Measurements from ENCODE around the gene PCYT1A. TPM values are rescaled to one million over a fixed set of nuclear protein-coding genes. Genes with fewer than 3 reads are reported as not detected.

PCYT1A gene
- polyA plus RNA-seq, 3 donors = 24.3 to 99.6 (median 31.6) TPM

- Mint-ChIP-seq H3K4me3 (no peak overlapping the region), H3K27me3 (ENCODE audit: low read depth in 3 of 3) (no peaks in the 10 kb centered on the region), H3K27ac (no peak overlapping the region), H3K4me1 (peaks cover 1% of the 10 kb centered on the region), H3K9me3 (peaks cover 0 to 1% (median 0%) of the 10 kb centered on the region in 7 donors), H3K36me3 (peaks cover 76 to 97% of the 10 kb centered on the region in 2 donors)
- Histone ChIP-seq H4K20me1 (ENCODE audit: insufficient read depth, low read length) (no peaks in the 10 kb centered on the region), H3K79me2 (ENCODE audit: insufficient read depth, low read length) (no peaks in the 10 kb centered on the region), H3K4me1 (ENCODE audit: control insufficient read depth in 1 of 2, insufficient read depth in 2 of 2, low read length in 2 of 2) (no peaks in the 10 kb centered on the region), H3K36me3 (replicated peaks in 1 of 2; ENCODE audit: control insufficient read depth in 1 of 2, insufficient read depth in 2 of 2, low read length in 2 of 2) (peaks cover 70 to 85% of the 10 kb centered on the region in 2 donors), H3K4me2 (replicated peaks; ENCODE audit: extremely low read depth, low read length, poor library complexity, severe bottlenecking) (no peak overlapping the region), H3K27me3 (ENCODE audit: control insufficient read depth in 2 of 2, insufficient read depth in 2 of 2, low read length in 2 of 2) (no peaks in the 10 kb centered on the region), H3K4me3 (replicated peaks in 1 of 3; ENCODE audit: low read depth in 2 of 3, low read length in 3 of 3) (no peak overlapping the region), H2AFZ (ENCODE audit: insufficient read depth, low read depth, low read length, poor library complexity, severe bottlenecking) (no peak overlapping the region), H3K9ac (ENCODE audit: insufficient read depth, low read length, poor library complexity, severe bottlenecking) (no peak overlapping the region), H3K27ac (ENCODE audit: low read depth in 1 of 2, low read length in 2 of 2) (no peak overlapping the region), H3K9me3 (replicated peaks in 1 of 2; ENCODE audit: control insufficient read depth in 1 of 2, insufficient read depth in 1 of 2, low read length in 2 of 2) (no peaks in the 10 kb centered on the region)
- WGBS (ENCODE audit: insufficient coverage) = 100% methylated on average over 1 of the region's 8 CpGs
- no peak for DNase-seq
- intact Hi-C loops (cut with micrococcal nuclease) = no loop called here
- no peak for TF ChIP-seq CTCF (IDR thresholded peaks at IDR 0.05)
Observed at GRCh38 chr3:196241704-196242103, 45.8 kb downstream of the PCYT1A start.

- Histone ChIP-seq H3K4me2 (replicated peaks; ENCODE audit: extremely low read depth, low read length, poor library complexity, severe bottlenecking) (no peak overlapping the region), H3K4me3 (replicated peaks in 1 of 3; ENCODE audit: low read depth in 2 of 3, low read length in 3 of 3) (no peak overlapping the region), H3K9me3 (replicated peaks in 1 of 2; ENCODE audit: control insufficient read depth in 1 of 2, insufficient read depth in 1 of 2, low read length in 2 of 2) (no peaks in the 10 kb centered on the region), H4K20me1 (ENCODE audit: insufficient read depth, low read length) (no peaks in the 10 kb centered on the region), H3K36me3 (replicated peaks in 1 of 2; ENCODE audit: control insufficient read depth in 1 of 2, insufficient read depth in 2 of 2, low read length in 2 of 2) (peaks cover 57 to 82% of the 10 kb centered on the region in 2 donors), H3K4me1 (ENCODE audit: control insufficient read depth in 1 of 2, insufficient read depth in 2 of 2, low read length in 2 of 2) (no peaks in the 10 kb centered on the region), H3K27ac (ENCODE audit: low read depth in 1 of 2, low read length in 2 of 2) (no peak overlapping the region), H3K9ac (ENCODE audit: insufficient read depth, low read length, poor library complexity, severe bottlenecking) (no peak overlapping the region), H3K79me2 (ENCODE audit: insufficient read depth, low read length) (no peaks in the 10 kb centered on the region), H2AFZ (ENCODE audit: insufficient read depth, low read depth, low read length, poor library complexity, severe bottlenecking) (no peak overlapping the region), H3K27me3 (ENCODE audit: control insufficient read depth in 2 of 2, insufficient read depth in 2 of 2, low read length in 2 of 2) (no peaks in the 10 kb centered on the region)
- H3K9me3 Mint-ChIP-seq = peaks cover 0 to 1% (median 0%) of the 10 kb centered on the region in 7 donors
- no peak for TF ChIP-seq CTCF (IDR thresholded peaks at IDR 0.05)
- H3K27ac Mint-ChIP-seq = no peak overlapping the region
- WGBS (ENCODE audit: insufficient coverage) = no CpG with 5 or more reads among the region's 4 CpGs
- peaks cover 70 to 91% of the 10 kb centered on the region in 2 donors for H3K36me3 Mint-ChIP-seq
- intact Hi-C loops (cut with micrococcal nuclease) = no loop called here
- DNase-seq = no peak
- peaks cover 6% of the 10 kb centered on the region for H3K4me1 Mint-ChIP-seq
- H3K27me3 Mint-ChIP-seq (ENCODE audit: low read depth in 3 of 3) = no peaks in the 10 kb centered on the region
- H3K4me3 Mint-ChIP-seq = no peak overlapping the region
Observed at GRCh38 chr3:196240424-196240823, 47.1 kb downstream of the PCYT1A start.

Measured in CD14-positive monocyte (primary cell).